ENCODE results near the gene AGPS. TPM values are rescaled to one million over a fixed set of nuclear protein-coding genes. Genes with fewer than 3 reads are reported as not detected.

AGPS gene
- total RNA-seq, 1 experiment from 2014 or later: 60.9 TPM

- no CpG with 5 or more reads among the region's 1 CpG for WGBS (ENCODE audit: extremely low coverage, insufficient read length, low lambda C conversion rate)
Measured at GRCh38 chr2:177419274-177419673, 26.7 kb downstream of the AGPS start.

More at GRCh38 chr2:177419274-177419673, 26.7 kb downstream of the AGPS start:
- Histone ChIP-seq H3K23ac (ENCODE audit: insufficient read length, low read depth, low read length) (no peak overlapping the region), H2AK5ac (ENCODE audit: insufficient read length, low read length) (no peak overlapping the region), H3K79me1 (ENCODE audit: insufficient read depth, low read depth, low read length, poor library complexity, severe bottlenecking) (peaks cover 2% of the 10 kb centered on the region), H2AFZ (ENCODE audit: low read length) (no peak overlapping the region), H2BK20ac (ENCODE audit: low read depth, low read length, poor library complexity, severe bottlenecking) (no peak overlapping the region), H3K9ac (ENCODE audit: extremely low read depth, insufficient read length, low read length) (no peak overlapping the region), H3T11ph (ENCODE audit: low read length) (no peak overlapping the region), H4K91ac (ENCODE audit: insufficient read length, low read depth, low read length) (no peak overlapping the region), H3K9me3 (ENCODE audit: control insufficient read depth, low read depth, low read length) (no peaks in the 10 kb centered on the region), H3K79me2 (ENCODE audit: insufficient read depth, low read length) (no peaks in the 10 kb centered on the region), H3K4me1 (ENCODE audit: insufficient read depth, low read length) (no peaks in the 10 kb centered on the region), H3K23me2 (ENCODE audit: insufficient read length, low read depth, low read length, poor library complexity, severe bottlenecking) (no peaks in the 10 kb centered on the region), H3K4me2 (ENCODE audit: insufficient read depth, insufficient read length, low read length) (no peak overlapping the region), H2BK12ac (ENCODE audit: insufficient read length, low read depth, low read length) (no peak overlapping the region), H2BK5ac (ENCODE audit: insufficient read length, low read length) (no peak overlapping the region), H3K27ac (ENCODE audit: insufficient read length, low read depth, low read length) (no peak overlapping the region), H3K4ac (ENCODE audit: low read depth, low read length) (no peak overlapping the region), H2BK120ac (ENCODE audit: low read depth, low read length, poor library complexity, severe bottlenecking) (no peak overlapping the region), H4K20me1 (ENCODE audit: control insufficient read depth, insufficient read depth, insufficient read length) (no peaks in the 10 kb centered on the region), H3K56ac (ENCODE audit: insufficient read length, low read depth, low read length) (no peak overlapping the region), H4K8ac (replicated peaks; ENCODE audit: insufficient read length, low read depth, low read length) (no peak overlapping the region), H3K18ac (ENCODE audit: insufficient read length, low read depth, low read length) (no peak overlapping the region), H3K14ac (ENCODE audit: insufficient read depth, low read length) (no peak overlapping the region), H4K5ac (ENCODE audit: insufficient read length, low read depth, low read length) (no peak overlapping the region), H2BK15ac (ENCODE audit: low read depth, low read length) (no peak overlapping the region), H3K27me3 (ENCODE audit: insufficient read depth, low read length) (no peaks in the 10 kb centered on the region)
- Mint-ChIP-seq H3K4me1 (no peaks in the 10 kb centered on the region), H3K36me3 (ENCODE audit: insufficient read depth in 1 of 3, low read depth in 3 of 3) (peaks cover 4 to 5% (median 4%) of the 10 kb centered on the region in 3 experiments), H3K27me3 (ENCODE audit: low read depth) (no peaks in the 10 kb centered on the region), H3K27ac (peak overlapping the region in 1 of 3 experiments; percentile 19; a peak in 1 of 7 replicates), H3K4me3 (no peak overlapping the region), H3K9me3 (no peaks in the 10 kb centered on the region)
- DNase-seq: no peak
- TF ChIP-seq, protein P1, sequence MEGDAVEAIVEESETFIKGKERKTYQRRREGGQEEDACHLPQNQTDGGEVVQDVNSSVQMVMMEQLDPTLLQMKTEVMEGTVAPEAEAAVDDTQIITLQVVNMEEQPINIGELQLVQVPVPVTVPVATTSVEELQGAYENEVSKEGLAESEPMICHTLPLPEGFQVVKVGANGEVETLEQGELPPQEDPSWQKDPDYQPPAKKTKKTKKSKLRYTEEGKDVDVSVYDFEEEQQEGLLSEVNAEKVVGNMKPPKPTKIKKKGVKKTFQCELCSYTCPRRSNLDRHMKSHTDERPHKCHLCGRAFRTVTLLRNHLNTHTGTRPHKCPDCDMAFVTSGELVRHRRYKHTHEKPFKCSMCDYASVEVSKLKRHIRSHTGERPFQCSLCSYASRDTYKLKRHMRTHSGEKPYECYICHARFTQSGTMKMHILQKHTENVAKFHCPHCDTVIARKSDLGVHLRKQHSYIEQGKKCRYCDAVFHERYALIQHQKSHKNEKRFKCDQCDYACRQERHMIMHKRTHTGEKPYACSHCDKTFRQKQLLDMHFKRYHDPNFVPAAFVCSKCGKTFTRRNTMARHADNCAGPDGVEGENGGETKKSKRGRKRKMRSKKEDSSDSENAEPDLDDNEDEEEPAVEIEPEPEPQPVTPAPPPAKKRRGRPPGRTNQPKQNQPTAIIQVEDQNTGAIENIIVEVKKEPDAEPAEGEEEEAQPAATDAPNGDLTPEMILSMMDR (conservative IDR thresholded peaks at IDR 0.05): no peak
